ENCODE results near the gene PFDN6. TPM values are rescaled to one million over a fixed set of nuclear protein-coding genes. Genes with fewer than 3 reads are reported as not detected.

PFDN6 gene
- total and polyA plus RNA-seq, 2 of the 13 experiments (the other 11 are each of a cell fraction or from before 2014, with no cell fraction given), result 75.5 to 87.0 TPM

DNA sequence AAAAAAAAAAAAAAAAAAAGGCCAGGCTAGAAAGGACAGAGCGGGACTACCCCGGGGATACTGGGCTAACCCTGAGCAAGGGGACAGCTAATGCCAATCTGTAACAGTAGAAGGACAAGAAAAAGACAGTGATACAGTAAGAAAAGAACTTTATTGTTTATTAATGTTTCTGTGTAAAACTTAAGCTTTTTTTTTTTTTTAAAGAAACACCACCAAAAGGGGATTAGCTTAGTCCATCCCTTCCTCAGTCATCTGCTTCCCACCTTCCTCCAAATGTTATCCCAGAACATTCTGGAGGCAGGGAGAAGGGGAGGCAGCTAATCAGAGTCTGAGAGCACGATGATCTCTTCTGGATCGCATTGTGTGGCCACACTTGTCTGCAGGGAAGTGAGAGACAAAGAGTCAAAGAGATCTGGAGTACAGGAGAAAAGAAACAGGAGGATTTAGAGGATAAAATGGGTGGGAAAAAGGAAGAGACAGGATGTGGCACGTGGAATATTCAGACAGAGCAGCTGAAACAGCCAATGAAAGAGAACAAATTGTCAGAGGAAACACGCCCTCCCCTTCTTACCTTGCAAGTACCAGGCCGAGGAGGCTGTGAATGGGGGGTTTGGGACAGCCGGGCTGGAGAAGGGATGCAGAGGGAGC is 29.1 kb downstream of the PFDN6 start:
- no peak for ATAC-seq
- FAIRE-seq, result no peak
- Histone ChIP-seq H3K9ac (ENCODE audit: insufficient read depth, low read depth, low read length) (peak overlapping the region; percentile 72), H3K4me1 (ENCODE audit: insufficient read depth, low read length) (peaks cover 55% of the 10 kb centered on the region), H4K20me1 (ENCODE audit: insufficient read depth, low read length) (peaks cover 3% of the 10 kb centered on the region; the same call in 1 of the 2 replicates), H3K27ac (ENCODE audit: extremely low read length, insufficient read depth, low read length) (peak overlapping the region; percentile 82), H3K4me2 (ENCODE audit: low read depth, low read length) (peak overlapping the region; percentile 78), H3K9me3 (ENCODE audit: low read length) (no peaks in the 10 kb centered on the region), H3K79me2 (ENCODE audit: insufficient read depth, low read length) (peaks cover 23% of the 10 kb centered on the region), H3K4me3 (replicated peaks in 1 of 3; ENCODE audit: insufficient read depth in 1 of 3, low read depth in 2 of 3, low read length in 3 of 3) (peak overlapping the region; percentile 71 to 79 (median 73)), H3K36me3 (replicated peaks in 1 of 2; ENCODE audit: control insufficient read depth in 1 of 2, insufficient read depth in 2 of 2, low read length in 2 of 2) (peaks cover 5 to 31% of the 10 kb centered on the region in 2 experiments), H2AFZ (ENCODE audit: low read length) (no peak overlapping the region), H3K27me3 (ENCODE audit: control insufficient read depth in 1 of 2, insufficient read depth in 2 of 2, low read length in 2 of 2) (no peaks in the 10 kb centered on the region; a peak in 2 of 5 replicates)
- no peak for TF ChIP-seq SATB2 (CRISPR knock-in tag; IDR thresholded peaks at IDR 0.05)
- TF ChIP-seq ZNF121 (CRISPR knock-in tag; IDR thresholded peaks at IDR 0.05), result peak; percentile 86
- TF ChIP-seq ZNF572 (CRISPR knock-in tag; IDR thresholded peaks at IDR 0.05), result 0 out of 2 replicates have a peak, but pooled peaks have one; percentile 68
- TF ChIP-seq ATF1 (CRISPR knock-in tag; IDR thresholded peaks at IDR 0.05), result peak; percentile 5; the same call in 1 of the 2 replicates
- TF ChIP-seq ZNF782 (CRISPR knock-in tag; IDR thresholded peaks at IDR 0.05; ENCODE audit: borderline replicate concordance), result no peak
- TF ChIP-seq KLF15 (CRISPR knock-in tag; IDR thresholded peaks at IDR 0.05; ENCODE audit: borderline replicate concordance), result no peak
- peak; percentile 0; the same call in 1 of the 2 replicates for TF ChIP-seq KDM5A (IDR thresholded peaks at IDR 0.05; ENCODE audit: borderline replicate concordance, low read length)
- TF ChIP-seq ZFP36L1 (CRISPR knock-in tag; IDR thresholded peaks at IDR 0.05), result 0 out of 2 replicates have a peak, but pooled peaks have one; percentile 11
- TF ChIP-seq, protein P1, sequence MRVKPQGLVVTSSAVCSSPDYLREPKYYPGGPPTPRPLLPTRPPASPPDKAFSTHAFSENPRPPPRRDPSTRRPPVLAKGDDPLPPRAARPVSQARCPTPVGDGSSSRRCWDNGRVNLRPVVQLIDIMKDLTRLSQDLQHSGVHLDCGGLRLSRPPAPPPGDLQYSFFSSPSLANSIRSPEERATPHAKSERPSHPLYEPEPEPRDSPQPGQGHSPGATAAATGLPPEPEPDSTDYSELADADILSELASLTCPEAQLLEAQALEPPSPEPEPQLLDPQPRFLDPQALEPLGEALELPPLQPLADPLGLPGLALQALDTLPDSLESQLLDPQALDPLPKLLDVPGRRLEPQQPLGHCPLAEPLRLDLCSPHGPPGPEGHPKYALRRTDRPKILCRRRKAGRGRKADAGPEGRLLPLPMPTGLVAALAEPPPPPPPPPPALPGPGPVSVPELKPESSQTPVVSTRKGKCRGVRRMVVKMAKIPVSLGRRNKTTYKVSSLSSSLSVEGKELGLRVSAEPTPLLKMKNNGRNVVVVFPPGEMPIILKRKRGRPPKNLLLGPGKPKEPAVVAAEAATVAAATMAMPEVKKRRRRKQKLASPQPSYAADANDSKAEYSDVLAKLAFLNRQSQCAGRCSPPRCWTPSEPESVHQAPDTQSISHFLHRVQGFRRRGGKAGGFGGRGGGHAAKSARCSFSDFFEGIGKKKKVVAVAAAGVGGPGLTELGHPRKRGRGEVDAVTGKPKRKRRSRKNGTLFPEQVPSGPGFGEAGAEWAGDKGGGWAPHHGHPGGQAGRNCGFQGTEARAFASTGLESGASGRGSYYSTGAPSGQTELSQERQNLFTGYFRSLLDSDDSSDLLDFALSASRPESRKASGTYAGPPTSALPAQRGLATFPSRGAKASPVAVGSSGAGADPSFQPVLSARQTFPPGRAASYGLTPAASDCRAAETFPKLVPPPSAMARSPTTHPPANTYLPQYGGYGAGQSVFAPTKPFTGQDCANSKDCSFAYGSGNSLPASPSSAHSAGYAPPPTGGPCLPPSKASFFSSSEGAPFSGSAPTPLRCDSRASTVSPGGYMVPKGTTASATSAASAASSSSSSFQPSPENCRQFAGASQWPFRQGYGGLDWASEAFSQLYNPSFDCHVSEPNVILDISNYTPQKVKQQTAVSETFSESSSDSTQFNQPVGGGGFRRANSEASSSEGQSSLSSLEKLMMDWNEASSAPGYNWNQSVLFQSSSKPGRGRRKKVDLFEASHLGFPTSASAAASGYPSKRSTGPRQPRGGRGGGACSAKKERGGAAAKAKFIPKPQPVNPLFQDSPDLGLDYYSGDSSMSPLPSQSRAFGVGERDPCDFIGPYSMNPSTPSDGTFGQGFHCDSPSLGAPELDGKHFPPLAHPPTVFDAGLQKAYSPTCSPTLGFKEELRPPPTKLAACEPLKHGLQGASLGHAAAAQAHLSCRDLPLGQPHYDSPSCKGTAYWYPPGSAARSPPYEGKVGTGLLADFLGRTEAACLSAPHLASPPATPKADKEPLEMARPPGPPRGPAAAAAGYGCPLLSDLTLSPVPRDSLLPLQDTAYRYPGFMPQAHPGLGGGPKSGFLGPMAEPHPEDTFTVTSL (CRISPR knock-in tag; IDR thresholded peaks at IDR 0.05; ENCODE audit: borderline replicate concordance), result peak; percentile 17; the same call in 1 of the 2 replicates
- TF ChIP-seq, protein P2, sequence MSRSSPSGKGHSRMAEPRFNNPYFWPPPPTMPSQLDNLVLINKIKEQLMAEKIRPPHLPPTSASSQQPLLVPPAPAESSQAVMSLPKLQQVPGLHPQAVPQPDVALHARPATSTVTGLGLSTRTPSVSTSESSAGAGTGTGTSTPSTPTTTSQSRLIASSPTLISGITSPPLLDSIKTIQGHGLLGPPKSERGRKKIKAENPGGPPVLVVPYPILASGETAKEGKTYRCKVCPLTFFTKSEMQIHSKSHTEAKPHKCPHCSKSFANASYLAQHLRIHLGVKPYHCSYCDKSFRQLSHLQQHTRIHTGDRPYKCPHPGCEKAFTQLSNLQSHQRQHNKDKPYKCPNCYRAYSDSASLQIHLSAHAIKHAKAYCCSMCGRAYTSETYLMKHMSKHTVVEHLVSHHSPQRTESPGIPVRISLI (CRISPR knock-in tag; IDR thresholded peaks at IDR 0.05; ENCODE audit: borderline replicate concordance), result peak; percentile 63; the same call in 1 of the 2 replicates
- TF ChIP-seq RBFOX2 (IDR thresholded peaks at IDR 0.05; ENCODE audit: low read depth, low read length), result 0 out of 2 replicates have a peak, but pooled peaks have one; percentile 22
- 72% methylated on average over 8 of the region's 8 CpGs for WGBS (ENCODE audit: low lambda C conversion rate)
- BruUV-seq (replicated peaks), result no TSS peak
- in situ Hi-C loops (cut with HindIII; ENCODE audit: extremely low pct_ligation_motif_present, low pct_unique_long_range_greater_than_20kb) (no loop called here), intact Hi-C loops (cut with micrococcal nuclease; ENCODE audit: unreplicated experiment) (no loop called here)
- ChIA-PET POLR2A (interaction anchor here (0.7 to 3.9 kb wide), 18 partner anchors 9 to 1123 kb away, joined by 3 to 57 read pairs (median 7); partner anchors contain the start of genes PFDN6, PHF1, RGL2 and RING1), CTCF (ENCODE audit: low intra/inter-chr PET ratio, low total read pairs) (no interaction called here)
- no peak for DNase-seq (ENCODE audit: low spot score)
